ENCODE measurements around the gene SKI. TPM values are rescaled to one million over a fixed set of nuclear protein-coding genes. Genes with fewer than 3 reads are reported as not detected.
"Not testable (repeated sequence)": the region's sequence is repeated elsewhere in the genome, so short reads cannot be mapped to it uniquely, and the experiment has no call there.

The SKI gene
- total and polyA plus RNA-seq, 12 donors: 4.8 to 53.6 (median 34.7) TPM

- Histone ChIP-seq H3K9me3 (replicated peaks in 1 of 3) (no peaks in the 10 kb centered on the region), H3K36me3 (replicated peaks in 1 of 2) (no peaks in the 10 kb centered on the region), H3K4me3 (no peak overlapping the region), H3K4me1 (replicated peaks in 1 of 2) (peaks cover 33 to 63% of the 10 kb centered on the region in 2 donors), H3K27ac (peak overlapping the region in 1 of 5 donors; percentile 21), H3K27me3 (no peaks in the 10 kb centered on the region)
- peak in 5 of 7 donors; percentile 31 to 75 (median 51) for DNase-seq
- intact Hi-C loops (cut with DNase I): no loop called here
- 66 to 80% (median 70%) methylated on average over 25 to 33 of the region's 33 CpGs for WGBS, 4 donors
- no peak for TF ChIP-seq CTCF (IDR thresholded peaks at IDR 0.05)
- TF ChIP-seq POLR2A (IDR thresholded peaks at IDR 0.05): no peak
These were observed 15.0 kb downstream of the SKI start for GRCh38 chr1:2242814-2243725.

- H3K9me3 ChIP-seq (replicated peaks in 1 of 3); H3K4me3 ChIP-seq; H3K36me3 ChIP-seq (replicated peaks in 1 of 2); H3K27me3 ChIP-seq; DNase-seq; intact Hi-C loops (cut with DNase I): not testable (repeated sequence)
- WGBS, 4 donors: 82 to 88% (median 85%) methylated on average over 7 of the region's 7 CpGs
- Histone ChIP-seq H3K4me1 (replicated peaks in 1 of 2) (peaks cover 30 to 72% of the 10 kb centered on the region in 2 donors), H3K27ac (peak overlapping the region in 1 of 5 donors; percentile 81)
These were observed 18.9 kb downstream of the SKI start for GRCh38 chr1:2247045-2247394.

DNA sequence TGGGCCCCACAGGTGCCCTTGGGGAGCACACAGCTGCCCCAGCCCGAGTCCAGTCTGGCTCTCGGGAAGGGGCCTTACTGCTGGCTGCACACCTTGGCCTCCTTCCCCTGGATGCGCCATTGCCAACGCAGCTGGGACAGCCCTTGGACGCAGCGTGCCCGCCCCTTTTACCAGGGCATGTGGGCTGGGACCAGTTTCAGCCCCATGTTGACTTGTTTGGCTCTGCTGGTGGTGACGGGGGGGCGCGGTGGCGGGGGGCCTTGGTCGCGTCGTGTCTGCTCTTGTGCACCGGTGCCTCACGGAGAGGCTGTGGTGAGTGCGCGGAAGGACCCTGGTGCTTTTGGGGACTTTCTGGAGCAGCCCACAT lies 19.6 kb downstream of the SKI start:
- DNase-seq: peak in 1 of 7 donors; percentile 24
- Histone ChIP-seq H3K4me1 (replicated peaks in 1 of 2) (peaks cover 32 to 73% of the 10 kb centered on the region in 2 donors), H3K4me3 (no peak overlapping the region), H3K9me3 (replicated peaks in 1 of 3) (no peaks in the 10 kb centered on the region), H3K27ac (peak overlapping the region in 1 of 5 donors; percentile 81), H3K27me3 (no peaks in the 10 kb centered on the region), H3K36me3 (replicated peaks in 1 of 2) (no peaks in the 10 kb centered on the region)
- intact Hi-C loops (cut with DNase I): no loop called here
- TF ChIP-seq POLR2A (IDR thresholded peaks at IDR 0.05) (no peak), CTCF (IDR thresholded peaks at IDR 0.05) (no peak)
- WGBS, 4 donors: 17 to 69% (median 56%) methylated on average over 1 to 18 of the region's 18 CpGs

GRCh38 chr1:2248127-2248826 lies 20.2 kb downstream of the SKI start:
- 84 to 91% (median 88%) methylated on average over 17 to 21 of the region's 21 CpGs for WGBS, 4 donors
- H3K9me3 ChIP-seq (replicated peaks in 1 of 3): no peaks in the 10 kb centered on the region
- no peak for TF ChIP-seq CTCF (IDR thresholded peaks at IDR 0.05)
- TF ChIP-seq POLR2A (IDR thresholded peaks at IDR 0.05): no peak
- H3K4me1 ChIP-seq (replicated peaks in 1 of 2): peaks cover 30 to 68% of the 10 kb centered on the region in 2 donors
- intact Hi-C loops (cut with DNase I): no loop called here
- no peak overlapping the region for H3K27ac ChIP-seq
- no peaks in the 10 kb centered on the region for H3K36me3 ChIP-seq (replicated peaks in 1 of 2)
- no peak overlapping the region for H3K4me3 ChIP-seq
- DNase-seq: no peak
- no peaks in the 10 kb centered on the region for H3K27me3 ChIP-seq
